HG02870 (cell line): Measurements from ENCODE around the gene VPS45.
"Not testable (repeated sequence)": the region's sequence is repeated elsewhere in the genome, so short reads cannot be mapped to it uniquely, and the experiment has no call there.

Experiments
- ATAC-seq: cut with Tn5 transposase; IDR thresholded peaks from one replicate; pipeline ENCODE4 v1.9.1; 2021; ENCODE audit warnings: mild to moderate bottlenecking, moderate library complexity; ENCODE audit not compliant: unreplicated experiment

The VPS45 gene, protein sequence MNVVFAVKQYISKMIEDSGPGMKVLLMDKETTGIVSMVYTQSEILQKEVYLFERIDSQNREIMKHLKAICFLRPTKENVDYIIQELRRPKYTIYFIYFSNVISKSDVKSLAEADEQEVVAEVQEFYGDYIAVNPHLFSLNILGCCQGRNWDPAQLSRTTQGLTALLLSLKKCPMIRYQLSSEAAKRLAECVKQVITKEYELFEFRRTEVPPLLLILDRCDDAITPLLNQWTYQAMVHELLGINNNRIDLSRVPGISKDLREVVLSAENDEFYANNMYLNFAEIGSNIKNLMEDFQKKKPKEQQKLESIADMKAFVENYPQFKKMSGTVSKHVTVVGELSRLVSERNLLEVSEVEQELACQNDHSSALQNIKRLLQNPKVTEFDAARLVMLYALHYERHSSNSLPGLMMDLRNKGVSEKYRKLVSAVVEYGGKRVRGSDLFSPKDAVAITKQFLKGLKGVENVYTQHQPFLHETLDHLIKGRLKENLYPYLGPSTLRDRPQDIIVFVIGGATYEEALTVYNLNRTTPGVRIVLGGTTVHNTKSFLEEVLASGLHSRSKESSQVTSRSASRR

DNA sequence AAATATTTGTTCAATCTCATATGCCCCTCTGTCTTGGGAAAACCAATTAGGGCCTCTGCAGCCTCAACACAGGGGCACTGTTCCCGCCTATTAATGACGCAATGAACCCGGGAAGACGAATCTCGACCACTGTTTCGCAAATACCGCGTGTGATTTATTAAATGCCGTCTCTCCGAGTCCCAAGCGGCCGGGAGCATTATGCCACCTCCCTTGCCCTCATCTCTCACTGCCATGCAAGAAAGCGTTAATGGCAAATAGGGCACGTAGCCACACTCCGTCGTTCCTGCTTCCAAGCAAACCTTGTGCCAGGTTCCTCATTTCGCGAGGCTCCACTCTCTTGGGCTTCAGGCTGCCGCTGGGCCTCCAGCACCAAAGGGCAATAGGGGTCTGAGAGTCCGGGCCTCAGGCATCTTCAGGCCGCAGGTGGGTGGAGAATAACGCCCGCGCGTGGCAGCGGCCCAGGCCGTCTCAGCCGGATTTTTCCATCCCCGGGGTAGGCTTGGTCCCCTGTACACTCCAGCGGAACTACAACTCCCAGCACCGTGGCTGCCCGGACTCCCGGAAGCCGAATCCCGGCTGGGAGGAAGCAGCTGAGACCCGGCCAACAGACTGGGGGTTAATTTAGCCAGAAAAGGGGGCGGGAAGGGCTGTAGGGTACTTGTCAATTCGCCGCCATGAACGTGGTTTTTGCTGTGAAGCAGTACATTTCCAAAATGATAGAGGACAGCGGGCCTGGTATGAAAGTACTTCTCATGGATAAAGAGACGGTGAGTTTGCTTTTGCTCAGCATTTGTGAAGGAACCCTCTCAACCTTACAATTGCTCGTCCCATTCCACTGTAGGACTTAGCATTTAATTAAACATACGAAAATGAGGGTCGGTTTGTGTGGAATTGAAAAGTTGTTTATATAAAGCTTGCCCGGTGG is at the start of gene VPS45:
Gene VPS45, plus strand, starts transcription at position 593 of the 925 bp plus-strand sequence. Its CDS starts 82 bp downstream, at position 675.
- ATAC-seq: peak; percentile 84

DNA sequence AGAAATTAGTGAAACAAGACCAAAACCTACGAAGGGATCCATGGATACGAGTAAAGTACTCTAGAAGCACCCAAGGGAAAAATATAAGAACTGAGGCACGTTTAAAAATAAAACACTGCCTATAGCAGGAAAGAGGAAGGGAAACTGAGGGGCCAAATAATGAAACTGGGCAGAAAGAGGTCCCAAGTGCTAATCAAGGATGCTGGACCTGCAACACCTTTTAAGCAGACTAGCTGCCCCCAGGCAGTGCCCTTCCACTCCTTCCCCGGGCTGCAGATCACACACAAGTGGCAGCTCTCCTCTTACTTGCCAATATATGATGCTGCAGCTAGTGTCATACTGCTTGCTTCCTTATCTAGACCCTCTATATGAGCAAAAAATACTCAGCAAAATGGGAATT is 49.4 kb upstream of the VPS45 start:
- no peak for ATAC-seq

DNA sequence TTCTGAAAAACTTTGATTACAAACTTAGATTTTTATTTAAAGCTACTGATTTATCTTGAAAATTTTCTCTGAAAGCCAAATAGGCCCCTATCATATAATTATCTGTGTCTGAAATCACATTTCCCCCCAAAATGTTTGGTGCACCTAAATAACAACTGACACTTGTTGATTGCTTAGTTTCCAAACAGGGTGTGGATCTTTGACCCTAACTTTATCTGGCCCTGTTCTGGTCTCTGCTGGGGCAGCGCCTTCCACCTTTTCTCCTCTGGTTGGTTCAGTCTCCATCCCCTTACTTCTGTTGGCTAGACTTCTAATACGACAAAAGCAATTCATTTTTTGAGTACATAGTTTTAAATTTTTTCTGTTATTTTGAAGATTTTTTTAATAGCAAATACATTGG is 46.9 kb upstream of the VPS45 start:
- ATAC-seq: no peak

DNA sequence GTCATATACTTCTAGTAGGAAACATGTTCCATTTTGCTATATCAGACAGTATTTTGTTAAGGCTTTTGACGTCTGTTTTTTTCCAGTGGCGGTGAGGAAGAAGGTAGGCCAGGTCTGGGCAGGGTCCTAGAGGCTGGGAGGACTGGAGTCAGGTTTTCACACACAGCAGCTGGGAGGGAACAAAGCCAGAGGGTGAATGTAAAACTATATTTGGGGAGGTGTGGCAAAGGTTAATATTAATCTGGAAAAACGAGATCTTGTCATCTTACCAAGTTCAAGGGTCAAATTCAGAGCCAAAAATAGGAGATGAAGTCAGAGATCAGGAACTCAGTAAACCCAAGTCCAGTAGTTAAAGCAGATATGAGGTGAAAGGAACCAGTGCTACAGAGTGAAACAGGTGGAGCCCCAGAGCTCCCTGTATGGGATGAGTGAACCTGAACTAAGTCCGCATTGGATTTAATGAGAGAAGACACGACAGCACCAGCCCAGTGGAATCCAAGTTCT is 46.3 kb upstream of the VPS45 start:
- ATAC-seq: no peak

DNA sequence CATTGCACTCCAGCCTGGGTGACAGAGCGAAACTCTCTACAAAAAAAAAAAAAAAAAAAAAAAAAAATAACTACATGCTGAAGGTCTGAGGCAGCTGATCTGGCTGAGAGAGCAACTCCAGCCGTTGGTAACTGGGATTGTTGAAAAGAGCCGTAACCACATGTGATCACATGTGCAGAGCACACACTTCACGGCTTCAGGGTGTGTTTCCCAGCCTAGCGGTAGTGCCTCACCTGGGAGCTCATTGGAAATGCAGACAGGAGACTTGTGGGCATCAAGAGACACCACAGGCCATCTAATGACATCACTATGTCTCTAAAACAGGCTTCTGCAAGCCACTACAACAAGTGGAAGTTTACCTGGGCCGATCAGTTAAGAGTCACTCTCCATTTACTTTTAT is 45.2 kb upstream of the VPS45 start:
- no peak for ATAC-seq

DNA sequence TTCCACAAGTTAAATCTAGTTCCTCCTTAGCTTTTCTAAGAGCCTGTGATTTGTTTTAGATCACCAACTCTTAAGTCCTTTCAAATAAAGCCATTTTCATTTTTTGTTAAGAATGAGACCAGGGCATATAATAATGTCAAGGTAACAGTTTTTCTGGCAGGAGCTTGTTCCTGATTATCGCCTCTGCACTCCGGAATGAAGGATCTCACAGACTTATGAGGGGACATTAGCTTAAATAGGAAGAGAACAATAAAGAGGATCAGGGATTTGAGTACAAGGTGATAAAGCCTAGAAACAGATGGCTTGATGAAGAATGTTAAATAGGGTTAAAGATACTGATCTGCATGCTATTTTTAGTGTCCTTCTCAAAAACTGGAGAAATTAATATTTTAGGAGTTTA is 43.4 kb upstream of the VPS45 start:
- ATAC-seq: no peak

DNA sequence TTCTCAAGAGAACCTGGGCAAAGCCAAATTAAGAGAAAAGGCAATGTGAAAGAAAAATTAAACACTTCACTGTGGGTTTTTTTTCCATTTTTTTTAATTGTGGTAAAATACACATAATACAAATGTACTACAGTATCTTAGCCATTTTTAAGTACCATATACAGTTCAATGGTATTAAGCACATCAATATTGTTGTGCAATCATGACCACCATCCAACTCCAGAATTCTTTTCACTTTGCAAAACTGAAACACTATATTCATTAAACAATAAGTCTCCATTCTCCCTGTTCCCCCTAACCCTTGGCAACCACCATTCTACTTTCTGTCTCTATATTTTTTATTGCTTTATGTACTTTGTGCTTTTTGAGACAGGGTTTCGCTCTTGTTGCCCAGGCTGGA is 39.3 kb upstream of the VPS45 start:
- ATAC-seq: no peak

DNA sequence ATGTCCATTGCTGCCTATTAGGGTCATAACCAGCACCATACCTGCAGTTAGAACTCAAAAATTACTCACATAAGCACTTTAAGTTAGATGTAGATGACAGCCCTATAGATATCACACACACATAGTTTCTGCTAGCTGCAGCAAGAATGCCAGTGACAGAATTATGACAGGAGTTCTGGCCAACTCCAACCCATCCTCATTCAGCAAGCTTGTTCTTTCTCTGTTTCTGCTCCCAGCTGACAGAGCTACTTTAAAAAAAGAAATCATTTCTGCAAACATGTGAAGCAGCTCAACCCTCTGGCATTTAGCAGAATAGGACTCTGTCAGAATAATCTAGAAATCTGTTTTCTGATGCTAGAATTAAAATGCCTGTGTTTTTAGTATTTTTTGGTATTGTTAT is 33.2 kb upstream of the VPS45 start:
- ATAC-seq: no peak

DNA sequence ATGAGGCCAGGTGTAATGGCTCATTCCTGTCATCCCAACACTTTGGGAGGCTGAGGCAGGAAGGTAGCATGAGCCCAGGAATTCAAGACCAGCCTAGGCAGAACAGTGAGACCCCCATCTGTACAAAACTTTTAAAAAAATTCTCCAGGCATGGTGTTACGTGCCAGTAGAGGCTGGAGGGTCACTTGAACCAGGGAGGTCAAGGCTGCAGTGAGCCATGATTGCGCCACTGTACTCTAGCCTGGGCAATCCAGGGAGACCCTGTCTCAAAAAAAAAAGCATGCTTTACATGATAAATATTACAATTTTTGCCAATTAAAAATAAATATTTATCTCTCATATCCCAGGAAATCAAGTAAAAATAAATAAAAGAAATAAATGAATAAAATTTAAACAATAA is 17.6 kb upstream of the VPS45 start:
- ATAC-seq: no peak

DNA sequence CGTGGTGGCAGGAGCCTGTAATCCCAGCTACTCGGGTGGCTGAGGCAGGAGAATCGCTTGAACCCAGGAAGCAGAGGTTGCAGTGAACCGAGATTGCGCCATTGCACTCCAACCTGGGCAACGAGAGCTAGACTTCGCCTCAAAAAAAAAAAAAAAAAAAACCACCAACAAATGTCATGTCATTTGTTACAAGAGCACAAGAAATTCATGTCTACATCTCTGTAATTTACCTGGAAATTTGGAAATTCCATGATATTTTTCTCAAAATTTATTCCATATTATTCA is 16.5 kb upstream of the VPS45 start:
- no peak for ATAC-seq

DNA sequence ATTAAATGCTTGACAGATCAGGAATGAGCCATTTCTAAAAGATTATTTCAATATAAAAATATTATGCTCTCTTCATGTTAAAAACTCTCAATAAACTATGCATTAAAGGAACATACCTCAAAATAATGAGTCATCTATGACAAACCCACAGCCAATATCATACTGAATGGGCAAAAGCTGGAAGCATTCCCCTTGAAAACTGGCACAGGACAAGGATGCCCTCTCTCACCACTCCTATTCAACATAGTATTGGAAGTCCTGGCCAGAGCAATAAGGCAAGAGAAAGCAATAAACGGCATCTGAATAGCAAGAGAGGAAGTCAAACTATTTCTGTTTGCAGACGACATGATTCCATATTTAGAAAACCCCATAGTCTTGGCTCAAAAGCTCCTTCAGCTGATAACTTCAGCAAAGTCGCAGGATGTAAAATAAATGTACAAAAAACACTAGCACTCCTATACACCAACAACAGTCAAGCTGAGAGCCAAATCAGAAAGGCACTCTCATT is 15.6 kb upstream of the VPS45 start:
- ATAC-seq: not testable (repeated sequence)

DNA sequence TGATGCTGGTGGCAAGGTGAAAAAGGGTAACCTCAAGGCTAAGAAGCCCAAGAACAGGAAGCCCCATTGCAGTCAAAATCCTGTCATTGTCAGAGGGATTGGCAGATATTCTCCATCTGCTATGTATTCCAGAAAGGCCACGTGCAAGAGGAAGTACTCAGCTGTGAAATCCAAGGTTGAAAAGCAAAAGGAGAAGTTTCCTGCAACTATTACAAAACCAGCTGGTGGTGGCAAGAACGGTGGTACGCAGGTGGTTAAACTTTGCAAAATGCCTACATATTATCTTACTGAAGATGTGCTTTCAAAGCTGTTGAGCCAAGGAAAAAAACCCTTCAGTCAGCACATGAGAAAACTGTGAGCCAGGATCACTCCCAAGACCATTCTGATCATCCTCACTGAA is 13.7 kb upstream of the VPS45 start:
- no peak for ATAC-seq

DNA sequence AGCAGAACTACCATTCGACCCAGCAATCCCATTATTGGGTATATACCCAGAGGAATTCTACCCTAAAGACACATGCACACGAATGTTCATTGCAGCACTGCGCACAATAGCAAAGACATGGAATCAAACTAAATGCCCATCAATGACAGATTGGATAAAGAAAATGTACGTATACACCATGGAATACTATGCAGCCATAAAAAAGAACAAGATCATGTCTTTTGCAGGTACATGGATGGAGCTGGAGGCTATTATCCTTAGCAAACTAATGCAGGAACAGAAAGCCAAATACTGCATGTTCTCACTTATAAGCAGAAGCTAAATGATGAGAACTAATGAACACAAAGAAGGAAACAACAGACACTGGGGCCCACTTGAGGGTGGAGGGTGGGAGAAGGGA is 12.1 kb upstream of the VPS45 start:
- ATAC-seq: not testable (repeated sequence)

DNA sequence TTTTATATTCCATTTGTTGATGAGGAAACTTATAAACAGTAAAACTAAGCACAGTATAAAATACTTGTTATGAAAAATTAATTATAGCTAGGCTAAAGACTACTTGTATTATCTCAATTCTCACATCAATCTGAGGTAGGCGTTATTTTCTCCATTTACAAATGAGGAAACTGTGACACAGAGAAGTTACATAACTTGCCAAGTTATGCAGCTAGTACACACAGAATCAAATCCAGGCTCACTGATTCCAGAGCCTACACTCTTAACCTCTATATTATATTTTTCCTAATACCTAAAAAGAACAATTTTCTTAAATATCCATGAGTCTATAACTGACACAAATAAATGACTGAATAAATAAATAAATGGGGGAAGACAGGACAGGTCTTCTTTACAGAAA is 11.2 kb upstream of the VPS45 start:
- no peak for ATAC-seq

DNA sequence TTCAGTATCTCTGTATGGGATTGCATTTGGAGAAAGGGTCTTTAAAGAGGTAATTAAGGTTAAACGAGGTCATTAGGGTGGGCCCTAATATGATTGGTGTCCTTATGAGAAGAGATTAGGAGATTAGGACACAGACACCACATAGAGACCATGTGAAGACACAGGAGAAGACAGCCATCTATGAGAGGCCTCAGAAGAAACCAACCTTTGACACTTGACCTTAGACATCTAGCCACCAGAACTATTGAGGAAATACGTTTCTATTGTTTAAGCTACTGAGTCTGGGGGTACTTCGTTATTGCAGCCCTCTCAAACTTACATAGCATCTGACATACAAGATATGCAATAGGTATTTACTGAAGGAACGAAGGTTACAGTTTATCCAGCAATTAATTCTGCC is 7.3 kb upstream of the VPS45 start:
- ATAC-seq: no peak

DNA sequence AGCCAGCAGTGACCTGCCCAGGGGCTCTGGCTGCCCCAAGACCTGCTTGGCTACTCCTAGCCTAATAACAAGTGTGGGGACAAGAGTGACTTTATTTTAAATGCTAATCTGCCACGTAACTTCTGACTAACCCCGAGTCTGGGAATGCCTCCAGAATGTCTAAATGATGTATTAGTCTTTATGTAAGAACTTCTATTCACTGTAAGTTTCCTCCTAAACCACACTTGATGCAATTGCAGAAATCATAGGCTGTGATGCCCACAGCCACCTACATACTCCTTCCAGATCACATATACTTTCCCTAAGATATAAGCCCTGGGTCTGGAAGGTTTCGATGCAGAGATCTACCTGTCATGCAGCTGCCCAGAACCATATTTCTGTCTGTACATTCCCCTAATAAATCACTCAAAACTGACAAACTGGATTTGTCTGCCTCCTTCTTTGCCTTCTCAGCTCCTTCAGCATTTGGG is 5.9 kb upstream of the VPS45 start:
- ATAC-seq: no peak

DNA sequence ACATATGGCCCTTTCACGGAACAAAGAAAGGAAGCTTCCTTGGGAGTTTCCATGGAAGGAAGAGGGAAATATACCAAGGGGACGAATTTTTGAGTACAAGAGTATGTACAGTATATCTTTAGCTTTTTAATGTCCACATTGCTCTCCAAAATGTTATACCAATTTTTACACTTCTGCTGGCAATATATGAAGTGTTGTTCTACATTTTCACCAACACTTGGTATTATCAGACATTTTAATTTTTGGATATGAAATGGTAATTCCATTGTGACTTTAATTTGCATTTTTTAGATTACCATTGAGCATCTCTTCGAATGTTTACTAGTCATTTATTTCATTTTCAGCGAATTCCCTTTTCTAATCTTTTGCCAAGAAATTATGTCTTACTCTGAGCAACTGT is 5.5 kb upstream of the VPS45 start:
- ATAC-seq: no peak

DNA sequence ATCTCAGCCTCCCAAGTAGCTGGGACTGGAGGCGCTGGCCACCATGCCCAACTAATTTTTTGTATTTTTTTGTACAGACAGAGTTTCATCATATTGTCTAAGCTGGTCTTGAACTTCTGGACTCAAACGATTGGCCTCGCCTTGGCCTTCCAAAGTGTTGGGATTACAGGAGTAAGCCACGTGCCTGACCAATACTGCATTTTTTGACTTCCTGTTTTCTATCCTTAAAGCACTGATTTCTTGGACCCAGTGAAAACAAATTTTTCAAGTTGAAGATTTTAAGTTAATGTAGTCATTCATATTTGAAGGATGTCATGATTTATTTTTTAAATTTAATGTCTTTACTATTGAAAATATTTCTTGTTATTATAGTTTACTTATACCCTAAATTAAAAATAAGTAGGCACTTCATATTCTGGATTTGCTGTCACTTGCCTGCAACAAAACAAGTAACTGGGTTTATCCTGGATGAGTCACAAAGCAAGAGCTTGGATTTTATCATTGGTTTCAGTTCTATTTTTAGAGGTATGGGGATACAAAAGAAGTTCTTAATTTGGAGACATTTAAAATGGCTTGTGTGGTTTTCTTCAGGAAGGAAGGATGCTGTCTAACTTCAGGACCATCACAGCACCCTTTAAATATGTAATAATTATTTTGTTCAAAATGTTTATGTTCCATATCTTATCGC is 2.2 kb upstream of the VPS45 start:
- no peak for ATAC-seq

DNA sequence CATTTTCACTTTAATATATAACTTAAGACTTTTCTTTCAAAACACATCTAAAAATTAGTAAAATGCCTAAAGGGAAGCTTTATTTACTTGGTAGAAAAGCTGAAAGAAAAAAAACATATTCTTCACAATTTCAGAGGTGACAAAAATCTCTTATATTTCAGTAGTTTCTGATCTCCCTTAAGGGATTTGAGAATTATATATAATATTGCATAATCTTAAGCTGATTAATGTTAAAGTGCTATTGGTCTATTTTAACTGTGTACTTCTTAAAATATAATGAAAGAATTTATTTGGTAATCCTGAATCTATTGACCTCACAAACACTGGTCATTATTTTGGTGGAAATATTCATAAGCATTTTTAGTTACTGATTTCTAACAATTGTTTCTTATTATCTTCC is 1.2 kb upstream of the VPS45 start:
- no peak for ATAC-seq

DNA sequence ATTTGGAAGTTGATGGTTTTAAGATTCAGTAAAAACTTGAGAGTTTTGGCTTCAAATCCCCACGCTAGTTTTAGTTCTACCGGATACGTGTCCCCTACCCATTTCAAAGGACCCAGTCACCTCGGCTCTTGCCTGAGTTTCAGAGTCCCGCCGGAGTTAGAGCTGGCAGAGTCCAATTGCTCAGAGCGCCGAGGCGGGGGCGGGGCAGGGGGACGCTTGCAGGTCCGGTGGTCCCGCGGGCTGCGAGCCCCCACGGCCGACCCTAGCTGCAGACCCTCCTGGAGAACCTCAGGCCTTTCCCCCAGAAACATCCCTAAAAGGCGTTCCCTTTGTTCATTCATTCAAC is 765 bp upstream of the VPS45 start:
- ATAC-seq: peak; percentile 18

DNA sequence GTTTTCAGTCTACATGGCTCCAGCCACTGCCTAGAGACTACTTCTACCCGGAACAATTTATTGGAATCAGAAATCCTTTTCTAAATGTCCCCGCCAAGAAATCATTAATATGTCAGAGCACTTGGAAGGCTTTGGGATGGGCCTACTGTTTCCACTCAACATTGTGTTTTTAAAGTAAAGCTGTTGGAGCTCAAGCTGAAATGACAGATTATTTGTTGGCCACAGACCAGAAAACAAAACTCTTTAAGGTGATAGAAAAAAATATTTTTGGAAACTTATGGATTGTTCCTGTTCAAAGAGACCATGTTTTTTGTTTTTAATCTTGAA is 496 bp downstream of the VPS45 start:
- ATAC-seq: no peak
